HG02938 (cell line): Measurements from ENCODE around the gene IMPG2.
"Not testable (repeated sequence)": the region's sequence is repeated elsewhere in the genome, so short reads cannot be mapped to it uniquely, and the experiment has no call there.

ENCODE experiments used
- ATAC-seq: cut with Tn5 transposase; IDR thresholded peaks from one replicate; pipeline ENCODE4 v1.9.1; 2021; ENCODE audit warnings: mild to moderate bottlenecking, moderate library complexity; ENCODE audit not compliant: unreplicated experiment

Gene IMPG2

DNA sequence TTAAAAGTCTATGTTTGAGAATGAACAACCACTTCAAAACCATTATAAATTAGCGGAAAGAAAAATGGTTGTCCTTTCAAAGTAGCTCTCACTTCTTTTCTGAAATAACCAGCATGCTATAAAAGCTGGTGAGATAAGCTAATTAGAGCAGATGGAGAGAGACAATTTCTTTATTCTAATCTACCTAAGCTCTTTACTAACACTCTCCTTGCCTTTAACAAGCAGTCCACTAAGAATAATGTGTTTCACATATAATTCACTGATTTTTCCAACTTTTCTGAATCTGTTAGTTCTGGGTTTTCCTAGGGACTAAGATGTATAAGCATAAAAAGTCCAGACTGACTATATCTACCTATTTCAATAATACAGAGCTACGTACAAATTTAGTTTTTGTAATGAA, at the start of gene IMPG2:
Gene IMPG2 (minus strand): TSS at position 101 of the 400 bp plus-strand sequence. CDS start 203 bp downstream, outside the sequence.
- ATAC-seq, result no peak

DNA sequence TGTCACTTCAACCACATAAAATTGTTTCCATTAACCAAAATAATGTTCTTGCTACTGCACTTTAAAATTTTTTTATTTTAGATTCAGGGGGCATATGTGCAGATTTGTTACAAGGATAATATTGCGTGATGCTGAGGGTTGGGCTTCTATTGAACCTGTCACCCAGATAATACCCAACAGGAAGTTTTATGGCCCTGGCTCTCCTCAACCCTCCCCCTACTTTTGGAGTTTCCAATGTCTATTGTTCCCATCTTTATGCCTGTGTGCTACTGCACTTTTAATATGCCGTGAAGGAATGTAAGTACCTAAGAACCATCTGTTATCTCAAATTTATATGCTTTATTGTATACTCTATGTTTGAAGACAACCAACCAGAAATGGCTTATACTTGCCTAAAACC, 42.0 kb upstream of the IMPG2 start:
- no peak for ATAC-seq

DNA sequence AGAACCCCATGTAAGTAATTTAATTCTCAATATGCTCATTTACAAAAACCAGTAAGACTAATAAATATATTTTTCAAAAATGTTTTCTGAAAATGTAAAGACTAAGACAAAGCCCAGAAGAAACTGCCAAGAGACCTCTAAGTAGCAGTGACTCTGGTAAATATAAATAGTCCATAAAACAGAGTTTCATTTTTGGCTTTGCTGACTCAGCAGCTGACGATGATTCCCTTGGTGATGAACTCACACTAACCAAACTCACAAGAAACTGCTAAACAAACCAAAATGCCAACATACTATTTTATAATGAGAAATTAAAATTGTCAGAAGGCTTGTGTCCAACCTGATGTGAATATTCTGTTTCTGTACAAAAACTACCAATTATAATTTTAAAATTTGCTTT, 31.5 kb upstream of the IMPG2 start:
- ATAC-seq, result no peak

DNA sequence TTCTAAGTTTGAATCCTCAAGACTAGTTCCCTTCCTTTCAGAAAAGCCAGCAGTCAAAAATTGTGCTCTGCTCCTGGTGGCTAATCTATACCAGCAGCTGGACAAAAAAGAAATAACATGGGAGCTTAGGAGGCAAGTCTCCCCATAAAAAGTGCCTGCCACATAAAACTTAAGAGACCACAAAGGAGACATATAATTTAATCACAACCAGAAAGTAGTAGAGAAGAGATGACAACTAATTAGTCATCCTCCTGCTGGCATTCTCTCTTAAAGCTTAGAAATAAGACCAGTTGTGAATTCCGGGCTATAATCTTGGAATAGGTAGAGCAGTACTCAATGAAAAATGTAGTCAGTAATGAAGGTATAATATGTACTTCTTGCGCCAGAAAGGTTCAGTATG, 20.2 kb upstream of the IMPG2 start:
- ATAC-seq, result no peak

DNA sequence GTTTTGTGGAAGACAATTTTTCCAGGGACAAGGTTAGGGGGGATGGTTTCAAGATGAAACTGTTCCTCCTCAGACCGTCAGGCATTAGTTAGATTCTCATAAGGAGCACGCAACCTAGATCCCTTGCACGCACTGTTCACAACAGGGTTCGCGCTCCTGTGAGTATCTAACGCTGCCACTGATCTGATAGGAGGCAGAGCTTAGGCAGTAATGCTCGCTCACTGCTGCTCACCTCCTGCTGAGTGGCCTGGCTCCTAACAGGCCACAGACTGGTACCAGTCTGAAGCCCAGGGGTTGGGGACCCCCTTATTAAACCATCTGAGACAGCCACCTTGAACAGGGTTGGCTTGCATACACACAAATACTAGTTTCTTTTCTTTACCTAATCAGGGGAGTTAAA, 13.5 kb upstream of the IMPG2 start:
- ATAC-seq, result no peak

DNA sequence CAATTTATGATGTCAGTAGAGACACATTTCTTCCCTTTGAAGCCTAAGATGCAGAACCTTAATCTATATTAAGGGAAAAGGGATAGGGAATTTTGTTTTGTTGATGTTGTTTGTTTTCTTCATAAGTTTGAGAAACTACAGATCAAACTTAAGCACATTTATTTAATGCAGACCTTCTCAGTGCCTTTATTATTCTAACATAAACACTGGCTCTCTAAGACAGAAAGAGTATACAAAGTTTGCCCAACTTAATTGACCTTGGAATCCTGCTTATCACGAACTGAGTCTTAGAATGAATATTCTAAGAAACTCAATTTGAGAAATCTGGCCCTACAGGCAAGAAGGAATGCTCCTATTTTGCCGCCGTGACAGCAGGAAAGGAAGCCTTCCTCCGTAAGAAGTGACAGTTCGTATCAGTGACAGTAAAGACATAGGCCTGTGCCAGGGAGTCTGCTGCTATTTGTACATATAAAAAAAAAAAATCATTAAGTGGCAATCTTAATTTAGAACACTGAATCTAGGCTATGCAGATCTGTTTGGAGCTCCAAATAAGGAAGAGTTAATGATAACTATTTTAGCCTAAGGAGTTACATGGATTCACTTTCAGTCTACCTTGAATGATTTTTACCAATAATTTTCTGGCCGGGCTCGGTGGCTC, 8.8 kb upstream of the IMPG2 start:
- no peak for ATAC-seq

DNA sequence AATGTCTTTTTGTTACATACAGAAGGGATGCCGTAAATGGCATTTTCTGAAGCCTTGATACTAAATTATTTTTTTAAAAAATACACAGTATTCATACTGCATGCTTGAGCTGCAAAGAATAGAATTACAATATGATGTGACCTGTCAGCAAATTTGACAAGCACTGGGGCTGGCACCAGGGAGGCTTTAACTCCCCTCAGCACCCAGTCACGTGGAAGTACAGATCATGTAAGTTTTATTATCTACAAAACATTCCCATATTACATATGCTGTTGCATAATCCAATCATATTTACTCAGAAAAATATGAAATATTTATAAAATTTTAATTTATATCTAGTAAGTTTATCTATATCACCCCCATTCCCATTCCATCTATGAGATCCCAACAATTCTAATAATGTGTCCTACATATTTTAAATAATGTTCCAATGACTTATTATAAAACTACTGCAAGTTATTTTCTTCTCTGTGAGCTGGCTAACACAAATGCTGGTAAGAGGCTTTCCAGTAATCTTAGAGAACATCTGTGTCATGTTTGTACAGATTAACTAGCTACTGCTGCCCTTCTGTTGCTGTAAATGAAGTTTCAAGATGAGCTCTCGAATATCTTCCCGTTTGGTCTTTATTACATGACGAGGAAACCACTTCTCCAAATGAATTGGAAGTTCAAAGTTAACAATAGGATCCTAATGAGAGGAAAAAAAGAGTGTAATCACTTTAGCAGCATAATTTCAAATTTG, 5.2 kb upstream of the IMPG2 start:
- no peak for ATAC-seq

DNA sequence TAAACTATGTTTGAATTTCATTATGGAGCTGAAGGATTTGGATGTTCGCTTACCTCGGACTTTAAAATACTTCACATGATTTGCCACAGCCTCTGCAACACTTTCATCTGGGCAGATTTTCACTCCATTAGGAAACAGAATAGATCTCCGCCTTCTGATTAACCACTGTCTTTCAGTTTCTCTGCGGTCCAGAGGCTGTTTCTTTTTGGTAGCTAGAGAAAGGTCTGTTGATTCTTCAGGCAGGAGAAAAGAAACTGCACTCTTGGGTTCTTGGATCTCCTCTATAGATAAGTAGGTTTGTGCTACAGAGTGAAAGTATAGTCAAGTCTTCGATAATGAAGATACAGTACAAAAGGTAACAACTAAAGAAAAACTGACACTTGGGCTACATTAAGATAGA, 844 bp downstream of the IMPG2 start:
- no peak for ATAC-seq

DNA sequence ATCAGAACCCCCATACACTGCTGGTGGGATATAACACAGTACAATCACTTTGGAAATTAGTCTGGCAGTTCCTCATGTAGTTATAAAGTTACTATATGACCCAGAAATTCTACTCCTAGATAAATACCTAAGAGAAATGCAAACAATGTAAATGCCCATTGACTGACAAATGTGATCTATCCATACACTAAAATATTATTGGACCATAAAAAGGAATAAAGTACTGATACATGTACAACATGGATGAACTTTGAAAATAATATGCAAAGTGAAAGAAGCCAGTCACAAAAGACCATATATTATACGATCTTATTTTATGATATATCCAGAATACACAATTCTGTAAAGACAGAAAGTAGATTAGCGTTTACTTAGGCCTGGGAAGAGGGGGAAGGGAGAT, 7.8 kb downstream of the IMPG2 start:
- no peak for ATAC-seq

DNA sequence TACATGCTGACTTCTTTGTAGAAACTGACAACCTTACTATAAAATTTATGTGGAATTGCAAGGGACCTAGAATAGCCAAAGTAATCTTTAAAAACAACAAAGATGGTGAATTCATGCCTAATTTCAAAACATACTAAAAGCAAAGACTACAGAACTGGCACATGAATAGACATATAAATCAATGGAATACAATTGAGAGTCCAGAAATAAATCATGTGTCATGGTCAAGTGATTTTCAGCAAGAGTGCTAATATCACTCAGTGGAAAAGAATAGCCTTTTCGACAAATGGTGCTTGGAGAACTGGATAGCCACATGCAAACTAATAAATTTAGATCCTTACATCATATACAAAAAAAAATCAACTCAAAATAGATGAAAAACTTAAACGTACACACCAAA, 8.7 kb downstream of the IMPG2 start:
- no peak for ATAC-seq

DNA sequence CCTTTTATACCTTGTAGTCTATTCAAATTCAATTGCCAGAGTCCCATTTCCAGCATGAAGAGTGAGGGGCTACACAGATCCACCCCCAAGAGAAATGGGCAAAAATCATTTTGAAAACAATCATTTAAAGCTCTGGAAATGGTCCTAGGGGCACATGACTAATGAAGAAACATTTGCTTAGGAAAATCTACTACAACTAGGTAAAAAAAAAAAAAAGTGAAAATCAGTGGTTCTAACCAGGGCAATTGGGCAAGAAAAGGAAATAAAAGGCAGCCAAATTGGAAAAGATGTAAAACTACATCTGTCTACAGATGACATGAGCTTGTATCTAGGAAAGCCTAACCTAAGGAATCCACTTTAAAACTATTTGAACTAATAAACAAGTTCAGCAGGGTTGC, 9.4 kb downstream of the IMPG2 start:
- no peak for ATAC-seq

DNA sequence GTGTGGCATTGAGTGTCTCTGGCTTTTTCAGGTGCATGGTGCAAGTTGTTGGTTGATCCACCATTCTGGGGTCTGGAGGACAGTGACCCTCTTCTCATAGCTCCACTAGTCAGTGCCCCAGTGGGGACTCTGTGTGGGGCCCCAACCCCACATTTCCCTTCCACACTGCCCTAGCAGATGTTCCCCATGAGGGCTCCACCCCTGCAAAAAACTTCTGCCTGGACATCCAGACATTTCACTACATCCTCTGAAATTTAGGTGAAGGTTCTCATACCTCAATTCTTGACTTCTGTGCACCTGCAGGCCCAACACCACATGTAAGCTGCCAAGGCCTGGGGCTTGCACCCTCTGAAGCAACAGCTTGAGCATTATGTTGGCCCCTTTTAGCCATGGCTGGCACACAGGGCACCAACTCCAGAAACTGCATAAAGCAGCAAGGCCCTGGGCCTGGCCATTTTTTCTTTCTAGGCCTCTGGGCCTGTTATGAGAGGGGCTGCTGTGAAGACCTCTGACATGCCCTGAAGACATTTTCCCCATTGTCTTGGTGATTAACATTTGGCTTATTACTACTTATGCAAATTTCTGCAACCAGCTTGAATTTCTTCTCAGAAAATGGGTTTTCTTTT, 12.1 kb downstream of the IMPG2 start:
- not testable (repeated sequence) for ATAC-seq

DNA sequence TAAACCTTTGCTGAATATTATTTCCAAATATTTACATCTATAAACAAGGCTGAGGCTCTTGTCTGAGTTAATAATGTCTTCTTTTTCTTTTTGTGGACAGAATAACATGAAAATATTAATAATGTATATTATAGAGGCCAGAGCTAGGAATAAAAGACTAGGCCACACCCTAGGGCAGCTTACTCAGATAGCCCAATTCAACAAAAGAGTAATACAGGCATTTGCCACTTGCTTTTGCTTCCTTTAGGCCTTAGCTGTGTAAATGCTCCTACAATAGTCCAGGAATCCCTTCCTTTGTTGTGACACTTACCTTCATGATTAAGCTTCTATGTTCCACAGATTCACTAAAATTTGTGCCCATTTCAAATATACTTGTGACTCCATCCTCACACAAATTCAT, 16.5 kb downstream of the IMPG2 start:
- no peak for ATAC-seq

DNA sequence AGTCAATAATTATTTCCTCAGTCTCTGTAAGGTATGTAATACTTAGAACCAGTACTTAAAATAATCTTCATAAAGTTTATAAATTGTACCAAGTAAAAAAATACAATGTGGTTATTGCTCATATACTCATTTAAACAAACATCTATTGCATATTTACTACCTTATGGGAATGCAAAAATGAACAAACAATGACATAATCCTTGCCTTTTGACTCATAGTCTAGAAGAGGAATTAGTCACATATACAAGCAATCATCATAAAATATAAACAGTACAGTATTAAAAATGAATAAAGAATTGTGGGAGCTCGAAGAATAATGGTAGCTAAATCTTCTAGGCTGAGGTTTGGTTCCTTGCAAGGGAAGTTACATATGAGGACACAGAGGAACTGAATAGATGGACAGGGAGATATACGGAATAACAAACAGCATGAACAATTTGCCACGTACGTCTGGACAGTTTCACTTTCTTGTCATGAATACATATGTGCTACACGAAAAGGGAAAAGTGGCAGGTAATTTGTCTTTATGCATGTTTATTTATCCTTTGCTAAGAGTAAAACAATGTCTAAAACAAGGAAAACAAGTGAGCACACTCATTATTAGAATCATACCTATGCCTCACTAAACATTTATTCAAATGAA, 17.2 kb downstream of the IMPG2 start:
- ATAC-seq, result peak; percentile 68

DNA sequence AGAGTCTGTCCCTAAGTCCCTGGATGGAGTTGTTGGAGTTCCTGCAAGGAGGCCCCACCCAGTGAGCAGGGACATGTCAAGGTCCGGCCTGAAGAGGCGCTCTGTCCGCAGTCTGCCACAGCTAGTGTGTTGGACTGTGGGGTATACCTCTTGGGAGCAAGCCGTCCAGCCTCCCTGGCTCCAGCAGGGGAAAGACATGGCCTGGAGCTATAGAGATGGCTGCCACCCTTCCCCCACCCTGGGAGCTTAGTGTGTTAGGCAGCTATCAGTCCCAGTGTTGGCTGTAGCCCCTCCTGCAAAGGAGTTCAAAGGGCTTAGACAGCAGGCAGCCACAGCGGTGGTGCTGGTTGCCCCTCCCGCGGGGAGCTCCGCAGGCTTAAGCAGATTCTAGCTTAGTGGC, 20.3 kb downstream of the IMPG2 start:
- ATAC-seq, result no peak

DNA sequence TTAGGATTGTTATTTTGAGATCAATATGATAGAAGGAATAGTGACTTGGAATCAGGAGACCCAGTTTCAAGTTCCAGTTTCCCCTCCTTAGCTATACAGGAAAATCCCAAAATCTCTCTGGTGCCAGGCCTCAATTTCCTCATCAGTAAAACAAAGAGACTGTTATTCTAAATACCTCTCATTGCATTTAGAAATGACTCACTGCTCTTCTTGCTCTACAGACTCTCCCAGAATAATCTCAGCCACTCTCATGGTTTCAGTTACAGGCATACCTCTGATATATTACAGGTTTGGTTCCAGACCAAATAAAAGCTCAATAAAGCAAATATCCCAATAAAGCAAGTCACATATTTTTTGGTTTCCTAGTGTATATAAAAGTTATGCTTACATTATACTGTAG, 28.3 kb downstream of the IMPG2 start:
- no peak for ATAC-seq

DNA sequence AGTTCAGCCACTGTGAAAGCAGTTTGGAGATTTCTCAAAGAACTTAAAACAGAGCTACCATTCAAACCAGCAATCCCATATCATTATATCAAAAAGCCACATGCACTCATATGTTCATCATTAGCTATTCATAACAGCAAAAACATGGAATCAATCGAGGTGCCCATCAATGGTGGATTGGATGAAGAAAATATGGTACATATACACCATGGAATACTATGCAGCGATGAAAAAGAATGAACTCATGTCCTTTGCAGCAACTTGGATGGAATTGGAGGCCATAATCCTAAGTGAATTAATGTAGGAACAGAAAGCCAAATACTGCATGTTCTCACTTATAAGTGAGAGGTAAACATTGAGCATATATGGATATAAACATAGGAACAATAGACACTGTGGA, 32.1 kb downstream of the IMPG2 start:
- no peak for ATAC-seq

DNA sequence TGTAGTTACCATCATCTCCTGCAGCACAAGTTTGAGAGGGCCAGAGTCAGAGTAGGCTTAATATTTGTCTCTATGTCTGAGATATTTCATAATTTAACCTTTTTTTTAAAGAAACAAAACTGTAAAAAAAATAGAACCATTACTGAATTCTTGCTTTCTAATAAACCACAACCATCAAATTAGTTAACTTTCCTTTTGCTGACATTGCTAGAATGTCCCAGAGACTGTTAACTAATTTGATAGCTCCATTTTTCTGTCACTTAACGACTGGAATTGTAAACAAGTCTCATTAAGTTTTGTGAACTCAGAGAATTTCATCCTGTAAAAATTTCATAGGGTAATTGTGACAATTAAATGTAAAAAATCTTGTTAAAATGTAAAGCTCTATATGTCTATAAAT, 35.6 kb downstream of the IMPG2 start:
- no peak for ATAC-seq

DNA sequence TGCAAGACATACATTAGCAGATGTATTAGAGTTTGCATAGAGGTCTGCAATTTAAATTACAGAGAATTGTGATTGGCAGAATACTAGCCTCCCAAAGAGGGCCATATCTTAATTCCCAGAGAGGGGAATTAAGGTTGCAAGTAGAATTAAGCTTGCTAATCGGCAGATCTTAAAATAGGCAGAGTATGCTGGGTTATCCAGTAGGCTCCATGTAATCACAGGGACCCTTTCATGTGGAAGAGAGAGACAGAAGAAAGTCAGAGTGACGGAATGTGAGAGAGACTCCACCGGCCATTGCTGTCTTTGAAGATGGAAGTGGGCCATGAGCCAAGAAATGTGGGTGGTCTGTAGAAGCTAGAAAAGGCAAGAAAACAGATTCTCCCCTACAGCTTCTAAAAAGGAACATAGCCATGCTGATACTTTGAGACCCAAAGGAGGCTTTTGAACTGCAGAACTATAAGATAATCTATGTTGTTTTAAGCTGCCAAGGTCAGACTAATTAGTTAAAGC, 38.8 kb downstream of the IMPG2 start:
- no peak for ATAC-seq

DNA sequence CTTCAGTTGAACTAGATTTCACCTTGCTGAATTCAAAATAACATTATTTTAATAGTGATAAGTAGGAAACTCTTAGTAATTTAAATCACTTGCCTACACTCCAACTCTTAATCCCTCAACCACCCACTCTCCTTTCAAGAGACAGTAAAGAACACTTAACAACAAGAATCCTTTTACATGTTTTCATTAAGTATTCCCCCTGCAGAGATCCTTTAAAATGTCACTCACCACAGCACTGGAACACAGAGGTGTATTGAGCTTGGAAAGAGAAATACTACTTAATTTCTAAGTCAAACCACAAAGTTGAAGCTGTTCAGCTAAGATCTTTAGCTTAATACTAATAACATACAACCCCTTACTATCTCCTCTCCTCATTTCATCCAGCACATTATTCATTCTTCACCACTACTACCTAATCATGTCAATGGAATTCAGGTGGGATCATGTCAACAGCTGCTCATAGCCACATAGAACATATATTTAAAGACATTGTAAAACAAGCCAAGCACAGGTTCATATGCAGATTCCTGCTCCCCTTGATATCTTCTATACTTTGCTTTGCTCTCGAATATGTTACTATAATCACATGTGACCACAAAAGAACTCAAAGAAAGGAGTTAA, 40.5 kb downstream of the IMPG2 start:
- no peak for ATAC-seq

DNA sequence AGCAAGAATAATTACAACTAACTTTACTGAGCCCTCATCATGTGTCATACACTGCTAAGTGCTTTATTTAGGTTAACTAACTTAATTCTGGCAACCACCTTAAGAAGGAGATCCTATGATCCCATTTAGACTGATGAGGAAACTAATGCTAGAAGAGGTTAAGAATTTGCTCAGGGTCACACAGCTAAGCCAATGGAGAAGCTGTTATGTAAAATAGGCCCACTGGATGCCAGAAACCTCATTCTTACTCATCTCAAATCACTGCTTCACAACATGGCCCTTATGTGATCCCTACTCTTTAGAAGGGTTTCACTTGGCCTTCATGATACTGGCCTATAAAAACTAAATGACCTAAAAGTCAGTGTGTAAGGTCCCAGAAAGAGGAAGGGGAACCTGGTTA, 41.2 kb downstream of the IMPG2 start:
- no peak for ATAC-seq
